GM19239 (cell line): Measurements from ENCODE around the gene TMEM144.
"Not testable (repeated sequence)": the region's sequence is repeated elsewhere in the genome, so short reads cannot be mapped to it uniquely, and the experiment has no call there.

Source experiments
- DNase-seq: peaks from one replicate; pipeline ENCODE4 v3.0.0; 2011; ENCODE audit warnings: low spot score; ENCODE audit not compliant: insufficient read length
- FAIRE-seq: peaks from 2 replicates; lab custom pipeline; 2011; peaks lifted over from hg19 to GRCh38; lab: Jason Lieb, UNC

The TMEM144 gene

DNA sequence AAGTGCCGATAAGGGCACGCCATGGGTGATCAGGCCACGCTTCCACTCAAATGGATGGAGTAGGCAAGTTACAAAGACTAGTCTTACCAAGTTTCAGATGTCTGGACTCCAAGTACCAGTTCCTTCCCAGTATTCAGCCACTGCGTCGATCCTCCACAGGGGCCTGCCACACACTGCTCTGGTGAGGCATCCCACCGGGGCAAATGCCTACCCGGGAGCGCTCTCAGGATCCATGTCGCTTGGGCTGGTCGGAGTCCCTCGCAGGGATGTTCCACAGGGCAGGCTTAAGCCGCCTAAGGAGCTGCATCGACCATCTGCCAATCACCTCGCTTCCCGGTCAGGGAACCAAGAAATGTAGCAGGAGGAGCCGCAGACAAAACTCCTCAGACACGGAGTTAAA, 18.1 kb downstream of the TMEM144 start:
- not testable (repeated sequence) for FAIRE-seq

DNA sequence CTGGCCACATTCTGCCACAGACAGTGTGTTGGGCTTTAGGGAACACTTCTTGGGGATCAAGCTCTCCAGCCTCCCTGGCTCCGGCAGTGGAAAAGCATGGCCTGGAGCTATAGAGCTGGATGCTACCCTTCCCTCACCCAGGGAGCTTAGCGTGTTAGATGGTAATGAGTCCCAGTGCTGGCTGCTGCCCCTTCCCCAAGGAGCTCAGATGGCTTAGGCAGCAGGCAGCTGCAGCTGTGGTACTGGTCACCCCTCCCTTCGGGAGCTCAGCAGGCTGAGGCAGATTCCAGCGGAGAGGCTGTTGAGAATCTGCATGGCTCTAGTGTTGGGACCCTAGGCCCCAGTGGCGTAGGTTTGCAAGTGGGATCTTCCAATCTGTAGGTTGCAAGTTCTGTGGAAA, 19.5 kb downstream of the TMEM144 start:
- no peak for DNase-seq
- no peak for FAIRE-seq

More for the DNA sequence above, 18.1 kb downstream of the TMEM144 start:
- DNase-seq, result not testable (repeated sequence)

DNA sequence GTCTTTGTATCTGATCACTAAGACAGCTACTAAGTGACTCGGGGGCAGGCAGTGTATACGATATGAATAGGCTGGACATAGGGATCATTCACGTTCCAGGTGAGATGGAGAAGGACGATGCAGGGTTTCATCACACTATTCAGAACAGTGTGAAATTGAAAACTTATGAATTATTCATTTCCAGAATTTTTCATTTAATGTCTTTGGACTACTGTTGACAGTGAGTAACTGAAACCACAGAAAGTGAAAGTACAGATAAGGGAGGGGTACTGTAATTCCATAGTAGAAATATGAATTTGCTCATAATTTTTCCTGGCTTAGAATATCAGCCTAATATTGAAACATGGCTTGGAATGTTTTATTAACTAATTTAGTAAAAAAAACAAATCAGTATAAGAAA, 24.4 kb downstream of the TMEM144 start:
- DNase-seq (no peak), FAIRE-seq (no peak)

DNA sequence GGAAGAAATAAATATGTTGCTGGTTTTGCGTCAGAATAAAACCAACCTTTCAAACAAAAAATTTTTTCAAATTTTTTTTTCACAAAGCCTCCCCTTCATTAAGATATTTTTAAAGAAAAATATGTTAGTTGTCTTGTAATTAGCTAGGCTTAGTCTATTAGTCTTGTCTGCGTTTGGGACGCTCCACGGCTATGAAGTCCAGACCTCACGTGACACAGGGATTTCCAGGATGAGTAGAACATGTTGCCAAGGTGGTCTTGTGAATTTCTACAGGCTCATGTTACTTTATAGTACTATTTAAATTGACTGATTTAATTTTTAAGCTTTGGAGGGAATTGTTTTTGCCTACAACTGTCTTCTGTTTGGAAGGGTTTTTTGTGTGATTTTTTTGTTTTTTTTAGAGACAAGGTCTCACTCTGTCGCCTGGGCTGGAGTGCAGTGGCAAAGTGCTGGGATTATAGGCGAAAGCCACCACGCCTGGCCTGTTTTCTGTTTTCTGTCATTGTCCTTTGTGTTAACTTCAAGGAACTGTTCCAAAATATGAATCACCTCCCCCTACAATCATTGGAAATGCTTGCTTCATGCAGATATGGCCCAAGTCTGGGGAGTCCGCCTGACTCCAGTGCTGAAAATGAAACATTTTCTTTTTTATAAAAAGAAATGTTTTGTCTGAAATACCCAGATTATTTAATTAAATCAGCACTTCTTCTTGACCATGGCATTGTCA, 26.2 kb downstream of the TMEM144 start:
- FAIRE-seq (no peak), DNase-seq (no peak)

DNA sequence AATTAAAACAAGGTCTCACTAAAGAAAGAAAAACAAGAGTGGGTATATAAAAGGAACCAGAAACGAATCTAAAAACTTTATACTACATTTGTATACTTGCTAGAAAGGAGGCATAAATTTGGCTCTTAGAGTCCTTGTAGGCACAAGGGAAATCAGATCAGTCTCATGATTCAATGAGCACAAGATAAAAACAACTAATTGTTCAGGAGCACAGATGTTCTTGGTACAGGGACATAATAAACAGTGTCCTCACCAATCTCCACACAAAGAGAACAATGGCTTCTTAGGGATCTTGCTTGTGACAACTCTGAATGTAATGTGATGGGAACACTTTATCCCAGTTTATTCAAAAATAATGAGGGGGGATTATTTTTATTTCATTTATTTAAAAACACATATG, 28.3 kb downstream of the TMEM144 start:
- DNase-seq (no peak), FAIRE-seq (no peak)

DNA sequence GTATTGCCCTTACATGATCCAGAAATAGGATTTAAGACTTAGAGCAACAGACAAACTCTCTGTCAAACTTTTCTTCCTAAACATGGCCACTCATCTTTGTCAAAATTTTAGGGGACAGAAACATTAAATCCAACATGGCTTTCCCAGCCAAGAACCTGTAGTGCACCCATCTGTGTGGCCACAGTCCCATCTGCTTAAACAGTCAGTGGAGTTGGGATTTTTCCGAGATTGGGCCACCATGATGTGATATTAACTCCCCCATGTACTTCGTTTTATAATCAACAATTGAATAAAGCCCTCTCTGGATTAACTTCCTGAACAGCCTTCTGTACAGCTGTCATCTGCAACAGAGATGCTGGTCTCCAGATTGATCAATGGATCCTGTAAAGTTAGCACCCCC, 28.9 kb downstream of the TMEM144 start:
- DNase-seq, result no peak
- no peak for FAIRE-seq

DNA sequence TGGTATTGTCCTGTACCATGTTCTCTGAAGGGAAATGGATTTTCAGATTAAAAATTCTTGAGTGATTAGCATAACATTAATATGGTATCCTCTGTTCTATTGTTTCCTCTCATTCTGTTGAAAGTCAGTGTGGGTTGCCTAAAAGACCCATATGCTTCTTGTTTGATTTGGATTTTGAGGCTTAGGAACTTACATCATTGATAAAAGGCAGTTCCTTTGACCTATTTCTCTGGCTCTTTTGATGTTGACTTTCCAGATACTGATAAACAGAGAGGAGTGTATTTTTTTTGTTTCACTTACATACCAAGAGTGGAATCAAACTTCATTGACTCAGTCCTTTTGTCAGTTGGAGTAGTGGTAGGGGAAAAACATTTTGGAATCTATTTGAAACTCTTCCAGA, 32.8 kb downstream of the TMEM144 start:
- FAIRE-seq (no peak), DNase-seq (no peak)

DNA sequence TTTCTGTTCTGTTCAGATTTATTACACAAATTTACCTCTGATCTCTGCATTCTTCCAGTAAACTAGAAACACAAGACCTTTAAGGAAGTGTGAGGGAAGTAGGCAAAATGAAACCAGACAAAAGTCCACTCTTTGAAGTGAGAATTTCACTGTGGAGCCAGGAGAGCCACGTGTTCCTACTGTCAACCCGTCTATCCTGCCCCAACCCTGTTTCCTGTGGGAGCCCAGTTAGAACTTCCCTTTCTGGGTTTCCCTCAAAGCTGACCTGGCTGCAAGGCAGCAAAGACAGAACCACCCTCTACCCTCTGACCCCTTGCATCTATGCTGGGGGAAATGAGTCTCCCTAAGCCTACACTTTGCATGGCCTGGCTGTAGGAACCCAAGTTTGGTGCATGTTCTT, 40.0 kb downstream of the TMEM144 start:
- no peak for DNase-seq

DNA sequence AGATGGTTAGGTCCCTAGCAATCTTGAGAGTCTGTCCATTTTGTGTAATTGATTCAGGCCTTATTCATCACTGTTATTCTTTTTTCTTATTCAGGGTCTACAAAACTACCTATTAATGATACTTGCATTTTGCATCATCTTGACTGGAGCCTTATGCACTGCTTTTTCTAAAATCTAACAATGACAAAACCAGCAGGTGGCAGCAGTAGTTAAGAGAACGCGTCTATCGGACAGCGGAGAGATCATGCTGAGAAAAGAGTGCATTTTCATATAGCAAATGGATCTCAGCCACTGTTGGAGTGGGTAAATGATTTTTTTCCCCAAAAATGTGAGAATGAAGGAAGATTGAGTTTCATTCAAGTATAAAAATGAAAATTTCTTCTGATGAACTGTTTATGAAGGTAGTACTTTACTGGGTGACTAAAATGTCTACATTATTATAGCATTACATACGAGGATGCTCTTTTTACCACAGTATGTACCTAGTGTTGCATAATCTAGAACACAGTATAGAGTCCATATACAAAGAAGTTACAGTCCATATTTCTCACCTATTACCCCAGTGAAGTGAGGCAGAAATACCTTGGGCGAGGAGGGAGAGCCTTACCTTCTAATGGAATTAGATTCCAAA, 43.2 kb downstream of the TMEM144 start:
- DNase-seq, result peak; percentile 18
- FAIRE-seq, result peak; percentile 89

More for the DNA sequence above, 40.0 kb downstream of the TMEM144 start:
- no peak for FAIRE-seq

DNA sequence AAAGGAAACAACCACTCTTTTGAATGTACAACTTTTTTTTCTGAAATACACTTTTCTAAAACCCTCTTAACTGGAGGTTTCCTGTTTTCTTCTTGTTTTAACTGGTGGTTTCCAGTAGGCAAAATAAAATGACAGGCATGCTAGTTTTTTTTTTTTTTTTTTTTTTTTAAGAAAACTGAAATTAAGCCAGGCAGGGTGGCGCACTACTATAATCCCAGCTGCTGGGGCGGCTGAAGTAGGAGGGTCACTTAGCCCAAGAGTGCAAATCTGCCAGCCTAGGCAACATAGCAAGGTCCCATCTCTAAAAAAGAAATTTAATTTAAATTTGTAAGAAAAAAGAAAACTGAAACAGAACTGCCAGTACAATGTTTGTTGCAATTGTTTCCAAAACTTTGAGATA, 44.0 kb downstream of the TMEM144 start:
- DNase-seq (no peak), FAIRE-seq (no peak)

DNA sequence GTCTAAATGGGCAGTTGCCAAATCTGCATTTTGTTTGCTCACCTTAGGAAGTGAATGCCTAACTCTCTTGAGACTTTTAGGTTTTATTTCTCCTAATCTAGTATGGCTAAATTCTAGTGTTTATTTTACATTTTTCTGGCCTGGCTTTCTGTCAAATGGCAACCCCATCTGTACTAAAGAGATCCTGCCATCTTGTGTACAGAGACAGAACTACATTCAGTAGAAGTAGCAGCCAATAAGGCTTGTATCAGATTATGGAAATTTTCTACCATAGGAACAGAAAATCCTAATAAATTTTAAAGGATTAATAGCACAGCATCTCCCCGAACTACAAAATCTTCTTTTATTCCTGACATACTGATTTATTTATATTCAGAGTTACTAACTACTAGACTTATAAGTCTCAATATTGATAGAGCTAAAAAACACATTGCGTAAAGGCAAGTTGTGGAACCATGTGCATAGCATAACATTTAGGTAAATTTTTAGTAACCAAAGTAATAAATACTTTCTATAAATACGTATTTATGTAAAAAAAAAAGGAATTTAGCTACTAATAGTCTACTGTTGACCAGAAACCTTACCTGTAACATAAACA, 45.5 kb downstream of the TMEM144 start:
- peak; percentile 80 for FAIRE-seq

DNA sequence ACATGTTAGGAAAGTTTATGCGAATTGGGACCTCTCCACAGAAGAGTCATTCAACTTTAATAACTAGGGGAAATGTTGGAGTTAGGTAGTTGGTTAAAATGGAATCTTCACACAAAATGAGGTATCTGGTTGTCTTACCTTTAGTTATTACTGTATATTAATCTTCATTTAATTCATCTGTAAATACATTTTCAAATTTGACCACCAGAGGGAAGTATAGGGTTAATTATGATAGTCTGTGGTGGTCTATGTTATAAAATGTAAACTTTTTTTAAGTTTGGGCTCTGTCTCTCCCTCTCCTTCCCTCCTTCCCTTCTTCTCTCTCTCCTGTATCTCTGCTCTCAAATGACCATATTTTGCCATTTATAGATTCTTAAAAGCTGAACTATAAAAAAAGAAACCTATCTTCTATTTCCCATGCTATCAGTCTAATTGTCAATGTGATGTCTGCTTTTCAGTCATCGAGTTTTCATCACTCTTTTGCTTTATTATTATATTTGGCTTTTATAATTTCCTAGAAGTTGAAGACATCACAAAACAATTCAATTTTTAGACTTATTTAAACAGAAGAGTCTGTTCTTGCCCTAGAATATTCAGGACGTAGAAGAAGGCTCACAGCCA, 49.8 kb downstream of the TMEM144 start:
- DNase-seq (no peak), FAIRE-seq (no peak)

More for the DNA sequence above, 45.5 kb downstream of the TMEM144 start:
- no peak for DNase-seq

DNA sequence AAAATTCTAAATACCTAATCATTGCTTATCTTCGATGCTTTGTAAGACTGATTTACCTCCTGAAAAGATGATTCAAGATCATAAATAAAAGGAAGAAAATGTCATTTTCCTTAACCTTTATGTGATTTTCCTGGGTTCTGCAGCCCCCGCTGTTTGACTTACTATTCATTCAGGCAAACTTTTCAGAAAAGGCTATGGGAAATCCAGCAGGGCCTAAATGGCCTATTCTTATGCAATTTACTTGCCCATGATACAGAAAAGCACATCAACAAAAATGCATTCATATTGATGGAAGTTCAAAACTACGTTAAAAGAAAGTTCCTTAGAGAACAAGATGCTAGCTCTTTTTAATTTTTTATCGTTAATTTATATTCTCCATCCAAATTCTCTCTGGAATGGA, 51.2 kb downstream of the TMEM144 start:
- no peak for DNase-seq

DNA sequence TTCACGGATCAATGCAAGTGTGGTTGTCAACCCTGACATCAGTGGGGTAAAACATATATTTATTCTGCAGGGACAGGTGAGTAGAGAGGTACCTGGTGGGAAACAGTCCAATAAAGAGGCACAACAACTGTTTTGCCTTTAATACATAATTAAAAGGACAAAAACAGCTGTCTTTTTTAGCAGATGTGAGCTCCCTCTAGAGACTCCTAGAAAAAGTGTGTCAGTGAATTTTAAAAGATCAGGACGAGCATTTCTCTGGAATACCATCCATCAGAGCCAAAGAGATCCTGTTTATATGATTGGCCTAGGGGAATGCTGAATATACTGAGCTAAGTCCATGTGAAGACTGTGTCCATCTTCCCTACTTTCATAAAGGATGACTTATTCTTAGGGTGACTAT, 58.3 kb downstream of the TMEM144 start:
- no peak for DNase-seq
- no peak for FAIRE-seq

More for the DNA sequence above, 51.2 kb downstream of the TMEM144 start:
- FAIRE-seq, result no peak

DNA sequence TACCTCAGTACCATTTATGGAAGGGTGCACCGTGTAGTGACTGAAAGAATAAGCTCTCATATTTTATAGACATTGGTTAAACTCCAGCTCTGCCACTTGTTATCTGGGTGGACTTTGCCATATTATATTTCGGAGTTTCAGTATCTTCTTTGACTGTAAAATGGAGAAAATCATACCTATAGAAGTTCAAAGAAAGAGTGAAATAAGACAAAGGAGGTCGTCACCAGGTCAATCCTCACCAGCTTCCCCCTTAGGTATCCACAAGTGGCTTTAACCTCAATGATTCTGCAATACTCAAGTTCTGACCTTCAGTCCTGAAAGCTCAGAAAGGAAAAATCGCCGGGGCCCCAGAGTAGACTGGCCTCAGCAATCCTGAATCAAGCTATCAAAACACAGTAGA, 64.3 kb downstream of the TMEM144 start:
- FAIRE-seq, result no peak
- DNase-seq, result no peak

DNA sequence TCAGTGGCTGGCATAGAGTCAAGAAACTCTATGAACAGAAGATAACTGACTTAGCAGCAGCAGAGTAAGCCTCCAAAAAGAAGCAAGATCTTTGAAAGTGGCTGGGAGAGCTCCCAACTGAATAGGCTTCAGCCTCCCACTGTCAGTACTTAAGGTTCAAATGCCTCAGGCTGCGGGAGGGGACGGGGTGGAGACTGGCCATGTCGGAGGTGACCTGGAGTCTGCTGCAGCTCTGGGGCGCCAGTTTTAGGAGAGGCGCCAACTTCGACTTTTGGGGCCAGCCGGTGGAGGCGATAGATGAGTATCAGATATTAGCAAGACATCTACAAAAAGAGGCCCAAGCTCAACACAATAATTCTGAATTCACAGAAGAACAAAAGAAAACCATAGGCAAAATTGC, 67.3 kb downstream of the TMEM144 start:
- no peak for FAIRE-seq

DNA sequence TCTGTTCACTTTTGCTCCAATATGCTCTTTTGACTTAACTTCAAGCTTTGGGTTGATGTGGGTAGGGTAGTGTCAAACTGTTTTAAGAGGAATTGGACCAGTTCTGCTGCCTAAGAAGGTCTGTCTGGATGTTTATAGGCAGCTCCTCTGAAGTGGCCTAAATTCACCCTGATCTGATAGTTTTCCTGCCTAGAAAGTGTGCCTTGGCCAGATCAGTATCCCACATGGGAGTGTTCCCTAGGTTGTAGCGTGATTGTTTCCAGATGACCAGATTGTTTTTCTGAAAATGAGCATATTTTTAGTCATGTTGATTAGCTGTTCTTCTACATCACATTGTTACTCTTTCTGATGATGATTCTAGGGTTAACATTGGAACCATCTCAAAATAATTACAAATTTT, 68.8 kb downstream of the TMEM144 start:
- not testable (repeated sequence) for FAIRE-seq, DNase-seq

More for the DNA sequence above, 67.3 kb downstream of the TMEM144 start:
- DNase-seq, result no peak

DNA sequence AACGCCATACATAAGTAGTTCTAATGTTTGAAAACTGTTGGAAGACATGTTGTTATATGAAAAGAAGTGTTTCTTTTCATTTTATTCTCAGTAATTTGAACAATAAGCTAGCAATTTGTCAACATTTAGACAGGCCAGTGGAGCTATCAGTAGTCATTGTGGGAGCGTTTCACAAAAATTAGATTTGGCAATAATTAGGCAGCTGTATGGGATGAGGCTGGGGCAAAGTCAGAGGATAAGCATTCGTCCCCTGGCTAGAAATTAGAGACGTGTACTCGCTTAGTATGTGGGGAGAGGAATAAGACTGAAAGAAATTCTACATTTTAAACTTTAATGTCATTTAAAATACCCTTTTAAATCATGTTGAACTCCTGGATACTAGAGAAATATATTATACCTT, 70.6 kb downstream of the TMEM144 start:
- FAIRE-seq, result no peak
- no peak for DNase-seq

DNA sequence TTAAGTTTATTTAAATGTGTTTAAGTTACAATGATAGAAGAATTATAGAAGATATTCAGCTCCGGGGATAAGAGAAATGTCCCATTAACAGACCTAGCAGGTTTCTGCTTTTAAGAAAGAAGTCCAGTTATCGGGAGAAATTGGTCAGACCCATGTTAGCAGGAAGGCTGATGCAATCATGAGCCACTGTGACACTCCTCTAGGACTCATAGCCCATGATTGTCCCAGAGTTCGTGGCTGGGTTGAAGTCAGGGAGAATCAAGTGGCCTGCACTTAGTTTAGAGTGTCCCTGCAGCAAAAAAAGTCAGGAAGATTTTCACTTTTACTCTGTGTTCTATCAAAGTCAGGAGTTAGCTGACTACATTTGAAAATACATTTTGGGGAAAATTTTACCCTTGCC, 72.0 kb downstream of the TMEM144 start:
- no peak for DNase-seq
- FAIRE-seq, result no peak

DNA sequence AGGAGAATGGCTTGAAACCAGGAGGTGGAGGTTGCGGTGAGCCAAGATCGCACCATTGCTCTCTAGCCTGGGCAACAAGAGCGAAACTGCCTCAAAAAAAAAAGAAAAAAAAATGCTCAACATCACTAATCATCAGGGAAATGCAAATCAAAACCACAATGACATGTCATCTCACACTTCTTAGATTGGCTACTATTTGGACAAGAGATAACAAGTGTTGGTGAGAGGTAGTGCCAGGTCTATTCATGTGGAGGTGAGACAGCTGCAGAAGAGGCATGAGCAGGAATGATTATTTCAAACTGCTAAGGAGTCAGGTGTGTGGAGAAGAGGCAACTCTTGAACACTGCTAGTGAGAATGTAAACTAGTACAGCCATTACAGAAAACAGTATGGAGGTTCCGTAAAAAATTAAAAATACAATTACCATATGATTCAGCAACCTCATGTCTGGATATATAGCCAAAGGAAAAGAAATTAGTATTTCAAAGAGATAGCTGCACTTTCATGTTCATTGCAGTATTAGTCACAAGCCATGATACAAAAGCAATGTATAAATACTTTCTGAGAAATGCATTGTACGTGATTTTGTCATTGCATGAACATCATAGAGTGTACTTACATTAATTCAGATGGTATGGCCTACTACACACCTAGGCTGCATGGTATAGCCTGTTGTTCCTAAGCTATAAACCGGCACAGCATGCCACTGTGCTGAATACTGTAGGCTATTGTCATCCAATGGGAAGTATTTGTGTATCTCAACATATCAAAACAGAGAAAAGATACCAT, 75.3 kb downstream of the TMEM144 start:
- DNase-seq, result no peak
- no peak for FAIRE-seq
